ENCODE measurements around the gene MZF1.

DNA sequence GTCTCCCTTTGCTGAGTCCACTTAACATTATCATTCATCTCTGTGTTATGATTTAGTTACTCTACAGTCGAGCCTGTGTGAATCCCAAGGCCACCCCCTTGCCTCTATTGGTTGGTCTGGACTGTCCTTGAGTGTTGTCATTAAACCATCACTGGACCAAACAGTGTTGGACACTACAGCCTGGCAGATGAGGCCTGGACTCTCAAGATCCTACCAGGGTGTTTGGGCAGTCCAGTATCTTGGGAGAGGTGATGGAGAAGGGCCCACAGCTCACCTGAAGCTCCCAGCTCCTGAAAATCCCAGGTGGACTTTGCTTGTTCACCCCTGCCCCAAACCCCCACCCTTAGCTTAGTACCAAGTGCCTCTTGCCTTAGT lies 22.0 kb downstream of the MZF1 start:
- TF ChIP-seq CREB1 (CRISPR knock-in tag; IDR thresholded peaks at IDR 0.05; ENCODE audit: low read depth) (no peak), ZNF114 (CRISPR knock-in tag; IDR thresholded peaks at IDR 0.05) (no peak), EZH2 (IDR thresholded peaks at IDR 0.05; ENCODE audit: low read depth, unreplicated experiment) (no peak), STAT1 (IDR thresholded peaks at IDR 0.05; ENCODE audit: unreplicated experiment) (no peak)
- TF ChIP-seq, protein P1, sequence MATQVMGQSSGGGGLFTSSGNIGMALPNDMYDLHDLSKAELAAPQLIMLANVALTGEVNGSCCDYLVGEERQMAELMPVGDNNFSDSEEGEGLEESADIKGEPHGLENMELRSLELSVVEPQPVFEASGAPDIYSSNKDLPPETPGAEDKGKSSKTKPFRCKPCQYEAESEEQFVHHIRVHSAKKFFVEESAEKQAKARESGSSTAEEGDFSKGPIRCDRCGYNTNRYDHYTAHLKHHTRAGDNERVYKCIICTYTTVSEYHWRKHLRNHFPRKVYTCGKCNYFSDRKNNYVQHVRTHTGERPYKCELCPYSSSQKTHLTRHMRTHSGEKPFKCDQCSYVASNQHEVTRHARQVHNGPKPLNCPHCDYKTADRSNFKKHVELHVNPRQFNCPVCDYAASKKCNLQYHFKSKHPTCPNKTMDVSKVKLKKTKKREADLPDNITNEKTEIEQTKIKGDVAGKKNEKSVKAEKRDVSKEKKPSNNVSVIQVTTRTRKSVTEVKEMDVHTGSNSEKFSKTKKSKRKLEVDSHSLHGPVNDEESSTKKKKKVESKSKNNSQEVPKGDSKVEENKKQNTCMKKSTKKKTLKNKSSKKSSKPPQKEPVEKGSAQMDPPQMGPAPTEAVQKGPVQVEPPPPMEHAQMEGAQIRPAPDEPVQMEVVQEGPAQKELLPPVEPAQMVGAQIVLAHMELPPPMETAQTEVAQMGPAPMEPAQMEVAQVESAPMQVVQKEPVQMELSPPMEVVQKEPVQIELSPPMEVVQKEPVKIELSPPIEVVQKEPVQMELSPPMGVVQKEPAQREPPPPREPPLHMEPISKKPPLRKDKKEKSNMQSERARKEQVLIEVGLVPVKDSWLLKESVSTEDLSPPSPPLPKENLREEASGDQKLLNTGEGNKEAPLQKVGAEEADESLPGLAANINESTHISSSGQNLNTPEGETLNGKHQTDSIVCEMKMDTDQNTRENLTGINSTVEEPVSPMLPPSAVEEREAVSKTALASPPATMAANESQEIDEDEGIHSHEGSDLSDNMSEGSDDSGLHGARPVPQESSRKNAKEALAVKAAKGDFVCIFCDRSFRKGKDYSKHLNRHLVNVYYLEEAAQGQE (IDR thresholded peaks at IDR 0.05; ENCODE audit: unreplicated experiment), result no peak
- TF ChIP-seq, protein P2, sequence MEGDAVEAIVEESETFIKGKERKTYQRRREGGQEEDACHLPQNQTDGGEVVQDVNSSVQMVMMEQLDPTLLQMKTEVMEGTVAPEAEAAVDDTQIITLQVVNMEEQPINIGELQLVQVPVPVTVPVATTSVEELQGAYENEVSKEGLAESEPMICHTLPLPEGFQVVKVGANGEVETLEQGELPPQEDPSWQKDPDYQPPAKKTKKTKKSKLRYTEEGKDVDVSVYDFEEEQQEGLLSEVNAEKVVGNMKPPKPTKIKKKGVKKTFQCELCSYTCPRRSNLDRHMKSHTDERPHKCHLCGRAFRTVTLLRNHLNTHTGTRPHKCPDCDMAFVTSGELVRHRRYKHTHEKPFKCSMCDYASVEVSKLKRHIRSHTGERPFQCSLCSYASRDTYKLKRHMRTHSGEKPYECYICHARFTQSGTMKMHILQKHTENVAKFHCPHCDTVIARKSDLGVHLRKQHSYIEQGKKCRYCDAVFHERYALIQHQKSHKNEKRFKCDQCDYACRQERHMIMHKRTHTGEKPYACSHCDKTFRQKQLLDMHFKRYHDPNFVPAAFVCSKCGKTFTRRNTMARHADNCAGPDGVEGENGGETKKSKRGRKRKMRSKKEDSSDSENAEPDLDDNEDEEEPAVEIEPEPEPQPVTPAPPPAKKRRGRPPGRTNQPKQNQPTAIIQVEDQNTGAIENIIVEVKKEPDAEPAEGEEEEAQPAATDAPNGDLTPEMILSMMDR (conservative IDR thresholded peaks at IDR 0.05; ENCODE audit: low read depth in 2 of 2), result no peak
